Activated naive CD4-positive, alpha-beta T cell treated with anti-CD3 and anti-CD28 coated beads, Interleukin-2, amount 50 U/mL, for 72 hours (primary cell): ENCODE results near the gene CBFA2T3. TPM values are rescaled to one million over a fixed set of nuclear protein-coding genes. Genes with fewer than 3 reads are reported as not detected.
"Not testable (repeated sequence)": the region's sequence is repeated elsewhere in the genome, so short reads cannot be mapped to it uniquely, and the experiment has no call there.

Source experiments
- ATAC-seq, 2 donors: fragments of 150-1000 bp; cut with Tn5 transposase; 2 replicates each; pipeline ENCODE4 v1.10.0; 2021; ENCODE audit warnings: mild to moderate bottlenecking in 2 of 2, moderate library complexity in 2 of 2
- DNase-seq, 2 donors: peaks; one replicate each; pipeline ENCODE4 v3.0.0; 2021 to 2022; ENCODE audit warnings: low spot score in 2 of 2
- H3K27ac Mint-ChIP-seq, 2 donors: one replicate each; pipeline ENCODE4 v1.8.0; 2022; ENCODE audit warnings: mild to moderate bottlenecking in 2 of 2, mixed read lengths in 2 of 2
- H3K36me3 Mint-ChIP-seq, 2 donors: one replicate each; pipeline ENCODE4 v1.8.0; 2022; ENCODE audit warnings: mixed read lengths in 2 of 2
- H3K9me3 Mint-ChIP-seq, 2 donors: one replicate each; pipeline ENCODE4 v1.8.0; 2022; ENCODE audit warnings: mixed read lengths in 2 of 2
- total RNA-seq, 2 donors: library from RNA; stranded (reverse); gene quantifications; one replicate each; pipeline ENCODE4 v1.2.3, GENCODE V29; 2022

Gene CBFA2T3
- total RNA-seq, 2 donors from 2014 or later, result 0.76 to 1.1 TPM

DNA sequence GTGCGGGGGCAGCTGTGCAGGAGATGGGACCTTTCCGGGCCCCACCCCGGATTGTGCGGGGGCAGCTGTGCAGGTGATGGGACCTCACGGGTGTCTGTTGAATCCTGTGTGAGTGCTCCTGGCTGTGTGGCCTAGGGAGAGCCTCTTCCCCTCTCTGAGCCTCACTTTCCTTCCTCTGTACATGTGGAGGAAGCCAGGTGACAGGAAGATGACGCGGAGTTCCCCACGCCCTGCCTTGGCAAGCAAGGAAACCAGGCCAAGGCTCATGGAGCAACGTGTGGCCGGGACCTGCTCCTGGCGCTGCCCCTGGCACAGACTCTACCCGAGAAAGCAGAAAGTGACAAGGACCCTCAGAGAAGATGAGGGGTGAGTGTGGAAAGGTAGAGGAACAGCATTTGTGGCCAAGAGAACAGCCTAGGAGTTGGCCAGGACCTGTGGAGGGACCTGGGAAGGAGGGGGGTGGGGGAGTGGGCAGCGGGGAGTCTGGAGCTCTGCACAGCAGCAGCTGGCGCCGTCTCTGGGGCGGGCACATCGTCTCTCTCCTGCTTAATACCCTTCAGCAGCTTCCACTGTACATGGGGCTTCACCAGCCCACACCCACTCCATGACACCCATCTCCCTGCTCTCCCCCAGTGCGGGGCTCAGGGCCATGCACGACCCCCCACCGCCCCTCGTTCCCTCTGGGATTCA lies 72.2 kb downstream of the CBFA2T3 start:
- Mint-ChIP-seq H3K27ac (no peak overlapping the region), H3K36me3 (no peaks in the 10 kb centered on the region), H3K9me3 (no peaks in the 10 kb centered on the region)
- peak in 1 of 2 donors; percentile 20 for ATAC-seq
- DNase-seq, result no peak

DNA sequence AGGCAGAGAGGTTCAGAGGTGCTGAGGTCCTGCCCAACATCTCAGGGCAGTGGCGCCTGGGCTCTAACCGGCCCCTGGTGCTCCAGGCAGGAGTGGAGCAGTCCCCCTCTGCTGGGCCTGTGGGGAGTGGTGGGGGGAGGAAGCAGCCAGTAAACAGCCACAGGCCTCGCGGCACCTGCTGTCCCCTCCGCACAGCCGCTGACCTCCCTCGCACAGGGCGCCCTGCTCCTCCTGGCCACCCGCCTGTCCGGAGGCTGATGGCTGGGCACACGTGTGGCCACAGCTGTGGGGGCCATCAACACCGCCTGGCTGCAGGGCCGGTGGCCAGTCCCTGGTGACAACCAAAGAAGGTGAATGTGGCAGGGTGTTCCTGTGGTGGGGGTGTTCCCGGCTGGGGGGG lies 73.7 kb downstream of the CBFA2T3 start:
- H3K9me3 Mint-ChIP-seq, result no peaks in the 10 kb centered on the region
- no peak overlapping the region for H3K27ac Mint-ChIP-seq
- H3K36me3 Mint-ChIP-seq, result no peaks in the 10 kb centered on the region
- ATAC-seq (no peak), DNase-seq (no peak)

DNA sequence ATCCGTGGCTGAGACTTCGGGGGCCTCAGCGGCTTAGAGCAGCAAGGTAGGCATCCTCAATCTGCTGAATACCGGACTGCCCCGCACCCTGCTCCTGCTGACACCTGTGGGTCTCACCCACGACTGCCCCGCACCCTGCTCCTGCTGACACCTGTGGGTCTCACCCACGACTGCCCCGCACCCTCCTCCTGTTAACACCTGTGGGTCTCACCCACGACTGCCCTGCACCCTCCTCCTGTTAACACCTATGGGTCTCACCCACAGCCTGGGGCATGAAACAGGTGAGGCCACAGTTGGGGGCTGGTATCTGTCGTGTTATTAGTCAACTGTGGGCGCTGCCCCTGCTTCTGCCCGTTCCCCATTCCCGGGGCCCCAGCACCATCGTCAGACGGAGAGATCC lies 74.3 kb downstream of the CBFA2T3 start:
- DNase-seq, result no peak
- H3K9me3 Mint-ChIP-seq, result no peaks in the 10 kb centered on the region
- no peak for ATAC-seq
- H3K36me3 Mint-ChIP-seq, result no peaks in the 10 kb centered on the region
- peak overlapping the region in 1 of 2 donors; percentile 39 for H3K27ac Mint-ChIP-seq

DNA sequence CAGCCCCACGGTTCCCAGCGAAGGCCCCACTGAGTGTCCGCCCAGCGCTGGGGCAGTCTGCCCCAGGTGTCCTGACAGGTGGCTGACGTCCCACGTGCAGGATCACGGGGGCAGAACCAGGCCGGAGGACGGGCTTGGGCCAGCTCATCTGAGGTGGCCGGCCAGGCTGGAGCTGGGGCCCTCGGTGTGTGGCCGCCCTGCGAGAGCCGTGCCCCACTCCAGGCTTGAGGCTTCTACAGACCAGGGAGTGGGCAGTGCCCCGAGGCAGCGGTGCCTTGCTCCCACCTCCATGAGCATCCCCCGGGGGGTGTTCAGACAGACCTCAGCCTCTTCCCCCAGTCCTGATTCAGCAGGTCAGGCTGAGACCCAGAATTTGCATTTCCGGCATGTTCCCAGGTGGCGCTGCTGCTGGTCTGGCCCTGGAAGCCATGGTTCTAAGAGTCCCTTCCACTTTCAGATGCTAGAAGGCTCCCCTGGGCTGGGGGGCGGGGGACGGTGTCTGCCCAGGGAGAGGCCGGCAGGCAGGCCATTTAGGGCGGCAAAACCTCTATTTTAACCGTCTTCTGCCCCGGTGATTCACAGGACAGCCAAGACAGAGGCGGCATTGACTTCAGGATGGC lies 75.2 kb downstream of the CBFA2T3 start:
- H3K36me3 Mint-ChIP-seq, result no peaks in the 10 kb centered on the region
- no peak overlapping the region for H3K27ac Mint-ChIP-seq
- ATAC-seq (no peak), DNase-seq (no peak)
- H3K9me3 Mint-ChIP-seq, result no peaks in the 10 kb centered on the region

DNA sequence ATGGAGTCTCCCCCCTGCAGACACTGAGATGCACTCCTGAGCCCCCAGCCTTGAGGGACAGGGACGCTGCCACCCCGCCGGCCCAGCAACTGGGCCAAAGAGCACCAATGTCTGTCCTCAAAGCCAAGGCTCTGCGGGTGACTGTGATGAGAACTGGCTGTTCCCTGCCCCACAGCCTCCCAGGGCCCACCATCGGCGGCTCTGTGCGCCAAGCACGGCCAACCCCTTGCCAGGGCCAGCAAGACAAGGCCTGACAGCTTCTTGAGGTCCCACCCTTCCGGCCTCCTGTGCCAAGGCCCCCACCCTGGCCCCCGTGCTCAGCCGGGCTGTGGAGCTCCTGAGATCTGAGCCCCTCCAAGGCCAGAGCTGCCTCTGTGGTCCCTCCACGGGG lies 76.3 kb downstream of the CBFA2T3 start:
- Mint-ChIP-seq H3K36me3 (no peaks in the 10 kb centered on the region), H3K27ac (no peak overlapping the region), H3K9me3 (no peaks in the 10 kb centered on the region)
- no peak for ATAC-seq
- no peak for DNase-seq

DNA sequence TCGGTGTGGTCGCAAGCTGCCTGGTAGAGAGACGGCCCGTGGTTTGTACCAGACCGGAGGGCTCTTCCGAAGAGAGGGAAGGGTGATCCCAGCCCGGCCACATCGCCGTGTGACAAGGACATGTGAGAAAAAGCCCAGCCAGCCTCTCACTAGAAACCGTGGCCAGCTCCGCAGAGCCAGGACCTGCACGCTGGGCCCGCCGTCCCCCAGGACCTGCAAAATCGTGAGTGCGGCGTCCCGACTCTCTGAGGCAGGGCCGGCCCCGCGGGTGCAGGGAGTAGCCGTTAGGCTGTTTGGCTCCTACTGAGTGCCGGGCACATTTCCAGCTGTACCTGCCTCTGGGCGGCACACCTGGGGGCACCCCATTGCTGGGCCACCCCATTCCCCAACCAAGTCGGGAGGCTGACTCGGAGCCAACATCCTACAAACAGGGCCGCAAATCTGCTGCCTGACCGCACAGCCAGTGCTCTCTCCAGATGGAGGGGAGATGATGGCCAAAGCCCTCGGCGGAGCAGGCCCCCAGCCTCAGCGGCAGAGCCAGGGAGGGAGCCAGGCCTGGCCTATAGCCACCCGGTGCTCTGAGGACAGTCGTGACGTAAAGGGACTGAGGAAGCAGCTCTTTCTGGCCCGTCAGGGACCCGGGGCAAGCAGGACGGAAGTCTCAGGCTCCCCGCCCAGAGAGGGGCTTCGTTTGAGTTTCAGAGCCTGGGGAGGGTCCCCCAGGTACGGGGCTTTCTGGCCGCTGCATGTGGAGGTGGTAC lies 76.9 kb downstream of the CBFA2T3 start:
- no peaks in the 10 kb centered on the region for H3K36me3 Mint-ChIP-seq
- no peak overlapping the region for H3K27ac Mint-ChIP-seq
- DNase-seq, result no peak
- ATAC-seq, result no peak
- no peaks in the 10 kb centered on the region for H3K9me3 Mint-ChIP-seq

DNA sequence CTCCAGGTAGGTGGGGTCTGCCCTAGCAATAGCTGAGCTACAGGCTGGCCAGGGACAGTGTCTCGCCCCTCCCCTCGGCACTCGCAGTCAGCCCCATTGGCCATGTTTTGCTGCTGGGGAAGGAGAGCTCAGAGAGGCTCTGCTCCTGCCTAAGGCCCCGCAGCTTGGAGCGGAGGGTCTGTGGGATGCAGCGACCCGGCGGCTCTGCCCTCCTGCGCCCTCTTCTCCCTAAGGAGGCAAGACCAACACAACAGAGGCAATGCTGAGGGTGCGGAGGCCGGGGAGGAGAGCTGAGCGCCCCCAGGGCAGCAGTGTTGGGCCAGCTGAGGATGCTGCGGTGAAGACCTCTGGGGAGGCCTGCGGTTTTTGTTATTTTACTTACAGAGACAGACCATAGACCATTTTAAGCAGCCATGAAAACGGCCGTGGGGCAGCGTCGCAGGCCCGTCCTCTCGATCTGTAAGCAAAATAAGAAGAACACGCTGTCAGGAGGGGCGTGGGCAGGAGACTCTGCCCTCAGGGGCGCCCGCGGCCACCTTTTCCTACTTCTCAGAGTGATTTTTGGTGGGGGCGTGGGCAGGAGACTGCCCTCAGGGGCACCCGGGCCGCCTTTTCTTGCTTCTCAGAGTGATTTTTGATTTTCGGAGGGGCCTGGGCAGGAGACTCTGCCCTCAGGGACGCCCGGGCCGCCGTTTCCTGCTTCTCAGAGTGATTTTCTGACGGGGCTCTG lies 79.1 kb downstream of the CBFA2T3 start:
- no peak for DNase-seq
- ATAC-seq, result no peak
- Mint-ChIP-seq H3K9me3 (no peaks in the 10 kb centered on the region), H3K36me3 (no peaks in the 10 kb centered on the region), H3K27ac (no peak overlapping the region)

DNA sequence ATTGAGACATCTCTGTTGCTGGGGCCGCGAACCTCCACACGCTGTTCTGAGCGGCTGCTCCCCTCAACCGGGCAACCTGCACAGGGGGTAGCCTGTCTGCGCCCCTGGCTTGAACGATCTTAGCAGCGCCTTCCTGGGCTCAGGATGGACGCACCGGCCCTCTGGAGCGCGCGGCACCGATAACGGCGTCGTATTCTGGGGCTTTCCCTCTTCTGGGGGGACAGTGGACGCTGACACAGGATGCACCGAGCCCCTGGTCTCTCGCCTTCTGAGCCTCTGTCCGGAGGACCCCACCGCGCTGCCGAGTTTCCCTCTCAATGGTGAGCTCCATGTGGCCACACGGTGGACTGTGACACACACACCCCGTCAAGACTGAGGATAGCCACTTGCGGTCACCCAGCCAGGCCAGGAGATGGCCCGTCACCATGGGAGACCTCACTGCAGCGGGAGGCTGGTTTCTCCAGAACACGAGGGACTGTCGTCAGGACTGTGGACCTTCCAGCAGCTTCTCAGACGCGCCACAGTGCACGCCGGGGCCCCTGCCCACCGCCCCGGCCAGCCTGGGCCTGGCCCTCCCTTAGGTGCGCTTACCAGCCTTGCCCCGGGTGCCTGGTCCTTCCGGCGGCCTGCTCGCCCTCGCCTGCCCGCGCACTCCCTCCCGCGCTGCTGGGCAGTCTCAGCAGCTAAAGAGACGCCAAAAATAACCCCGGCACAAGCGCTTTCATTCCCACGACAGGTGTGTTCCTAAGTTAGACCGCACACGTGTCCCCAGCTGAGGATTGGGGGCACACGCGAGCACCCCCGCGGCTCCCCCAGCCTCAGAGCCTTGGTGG lies 80.6 kb downstream of the CBFA2T3 start:
- H3K9me3 Mint-ChIP-seq, result no peaks in the 10 kb centered on the region

DNA sequence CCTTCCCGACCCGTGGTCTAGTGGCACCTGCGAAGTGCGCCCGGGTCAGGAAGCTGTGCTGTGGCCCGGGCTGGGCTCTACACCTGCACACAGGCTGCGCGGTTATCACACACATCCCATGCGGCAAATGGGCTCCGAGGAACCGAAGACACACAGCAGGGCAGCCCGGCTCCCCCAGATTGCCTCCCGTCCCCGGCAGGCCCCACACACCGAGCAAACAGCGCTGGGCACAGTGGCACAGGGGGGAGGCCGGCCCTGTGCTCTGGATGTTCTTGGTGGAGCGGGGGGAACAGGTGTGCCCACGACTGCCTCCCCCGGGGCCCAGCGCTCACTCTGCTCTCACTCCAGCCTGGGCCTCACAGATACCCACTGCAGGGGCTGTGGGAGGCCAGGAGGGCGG lies 81.7 kb downstream of the CBFA2T3 start:
- H3K36me3 Mint-ChIP-seq, result no peaks in the 10 kb centered on the region
- DNase-seq (no peak), ATAC-seq (no peak)
- H3K9me3 Mint-ChIP-seq, result no peaks in the 10 kb centered on the region
- no peak overlapping the region for H3K27ac Mint-ChIP-seq

More for the DNA sequence above, 80.6 kb downstream of the CBFA2T3 start:
- Mint-ChIP-seq H3K36me3 (no peaks in the 10 kb centered on the region), H3K27ac (no peak overlapping the region)
- ATAC-seq, result no peak
- DNase-seq, result no peak

DNA sequence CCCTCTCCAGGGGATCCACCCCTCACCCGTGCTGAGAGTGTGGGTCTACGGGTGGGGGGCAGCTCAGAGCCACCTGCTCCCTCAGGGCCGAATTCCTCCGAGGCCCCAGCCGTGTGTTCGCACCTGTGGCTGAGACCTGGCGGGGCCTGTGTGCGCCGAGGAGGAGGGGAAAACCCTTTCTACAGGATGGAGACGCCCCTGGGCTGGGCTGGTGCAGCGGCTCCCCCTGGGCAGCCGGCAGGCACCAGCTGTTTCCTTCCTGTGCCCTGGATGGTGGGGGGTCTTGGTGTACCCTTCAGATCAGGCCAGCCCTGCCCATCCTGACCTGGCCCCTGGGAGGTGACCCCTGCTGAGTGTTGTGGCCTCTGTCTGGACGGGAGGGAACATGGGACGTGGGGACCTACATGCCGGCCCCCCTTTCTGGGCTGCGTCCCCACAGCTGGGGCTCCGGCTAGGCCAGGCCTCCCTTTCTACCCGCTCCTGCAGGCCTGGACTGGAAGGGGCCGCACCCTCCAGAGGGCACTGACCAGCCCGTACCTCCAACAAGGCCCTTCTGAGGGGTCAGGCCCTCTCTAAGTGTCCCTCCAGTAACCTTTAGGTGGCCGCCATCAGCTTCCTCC lies 82.2 kb downstream of the CBFA2T3 start:
- DNase-seq (no peak), ATAC-seq (no peak)
- no peaks in the 10 kb centered on the region for H3K36me3 Mint-ChIP-seq

DNA sequence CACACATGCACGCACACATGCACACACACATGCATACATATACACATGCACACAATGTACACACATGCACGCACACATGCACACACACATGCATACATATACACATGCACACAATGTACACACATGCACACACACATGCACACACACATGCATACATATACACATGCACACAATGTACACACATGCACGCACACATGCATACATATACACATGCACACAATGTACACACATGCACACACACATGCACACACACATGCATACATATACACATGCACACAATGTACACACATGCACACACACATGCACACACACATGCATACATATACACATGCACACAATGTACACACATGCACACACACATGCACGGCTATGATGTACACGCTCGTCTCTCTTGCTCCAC lies 82.7 kb downstream of the CBFA2T3 start:
- not testable (repeated sequence) for H3K36me3 Mint-ChIP-seq, DNase-seq, ATAC-seq, H3K27ac Mint-ChIP-seq, H3K9me3 Mint-ChIP-seq

More for the DNA sequence above, 82.2 kb downstream of the CBFA2T3 start:
- Mint-ChIP-seq H3K9me3 (no peaks in the 10 kb centered on the region), H3K27ac (no peak overlapping the region)

DNA sequence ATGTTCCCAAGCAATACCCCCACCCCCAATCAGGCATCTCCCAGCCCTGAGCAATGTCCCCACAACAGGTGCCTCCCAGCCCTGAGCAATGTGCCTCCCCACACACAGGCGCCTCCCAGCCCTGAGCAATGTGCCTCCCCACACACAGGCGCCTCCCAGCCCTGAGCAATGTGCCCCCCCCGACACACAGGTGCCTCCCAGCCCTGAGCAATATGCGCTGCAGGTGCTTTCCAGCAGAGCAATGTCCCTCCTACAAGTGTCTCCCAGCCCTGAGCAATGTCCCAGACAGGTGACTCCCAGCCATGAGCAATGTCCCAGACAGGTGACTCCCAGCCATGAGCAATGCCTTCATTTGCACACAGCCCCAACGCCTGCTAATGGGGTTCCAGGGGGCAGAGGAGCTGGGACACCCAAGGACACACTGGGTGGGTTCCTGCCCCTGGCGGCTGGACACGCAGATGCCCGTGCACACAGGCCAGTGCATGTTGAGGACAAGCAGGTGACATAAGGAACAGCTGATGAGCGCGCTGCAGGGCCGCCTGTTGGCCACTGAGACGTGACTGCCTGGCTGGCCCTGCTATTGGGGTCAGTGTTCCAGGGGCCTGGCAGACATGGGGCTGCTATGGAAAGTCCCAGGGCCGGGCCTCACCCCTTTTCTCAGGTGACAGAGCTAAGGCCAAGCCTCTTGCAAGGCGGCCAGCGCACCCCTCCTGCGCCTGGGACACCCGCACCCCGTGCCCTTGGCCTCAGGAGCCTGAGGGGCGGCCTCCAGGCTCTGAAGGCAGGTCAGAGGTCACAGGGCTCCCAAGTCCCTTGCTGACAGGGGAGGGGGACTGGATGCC lies 83.7 kb downstream of the CBFA2T3 start:
- H3K36me3 Mint-ChIP-seq, result no peaks in the 10 kb centered on the region
- no peaks in the 10 kb centered on the region for H3K9me3 Mint-ChIP-seq
- ATAC-seq (no peak), DNase-seq (no peak)
- no peak overlapping the region for H3K27ac Mint-ChIP-seq

DNA sequence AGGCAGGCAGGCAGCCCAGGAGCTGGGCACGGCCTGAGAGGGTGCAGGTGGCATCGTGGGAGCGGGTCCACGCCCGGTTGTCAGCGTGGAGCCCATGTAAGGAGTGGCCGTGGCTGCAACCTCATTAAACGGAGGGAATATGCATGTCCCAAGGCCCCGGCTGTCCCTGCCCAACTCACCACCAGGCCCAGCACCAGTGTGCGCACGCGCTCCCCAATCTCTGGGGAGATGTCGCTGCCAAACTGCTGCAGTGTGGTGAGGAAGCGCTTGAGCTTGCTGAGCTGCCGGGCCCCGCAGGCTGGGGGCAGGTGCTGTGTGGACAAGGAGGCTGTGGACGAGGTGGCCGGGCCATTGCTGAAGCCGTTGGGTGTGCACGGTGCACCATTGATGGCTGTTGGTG lies 84.9 kb downstream of the CBFA2T3 start:
- H3K27ac Mint-ChIP-seq, result peak overlapping the region in 1 of 2 donors; percentile 81
- ATAC-seq (no peak), DNase-seq (no peak)
- no peaks in the 10 kb centered on the region for H3K9me3 Mint-ChIP-seq
- H3K36me3 Mint-ChIP-seq, result no peaks in the 10 kb centered on the region

DNA sequence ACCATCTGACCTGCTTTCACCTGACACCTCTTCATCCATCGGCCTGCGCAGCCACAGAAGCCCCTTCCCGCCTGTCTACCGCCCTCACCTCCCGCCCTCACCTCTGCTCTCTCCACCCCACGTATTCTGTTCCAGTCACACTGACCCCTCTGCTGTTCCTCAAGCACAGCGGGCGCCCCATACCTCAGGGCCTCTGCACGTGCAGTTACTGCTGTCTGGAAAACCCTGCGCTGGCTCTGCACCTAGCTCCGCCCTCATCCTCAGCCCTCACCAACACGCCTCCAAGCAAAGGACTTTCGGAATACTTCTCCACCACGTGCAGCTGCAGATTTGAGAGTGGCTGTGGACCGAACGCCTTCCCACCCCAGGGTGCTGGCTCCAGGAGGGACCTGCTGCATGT lies 85.9 kb downstream of the CBFA2T3 start:
- ATAC-seq (no peak), DNase-seq (no peak)
- Mint-ChIP-seq H3K27ac (no peak overlapping the region), H3K36me3 (no peaks in the 10 kb centered on the region), H3K9me3 (no peaks in the 10 kb centered on the region)

DNA sequence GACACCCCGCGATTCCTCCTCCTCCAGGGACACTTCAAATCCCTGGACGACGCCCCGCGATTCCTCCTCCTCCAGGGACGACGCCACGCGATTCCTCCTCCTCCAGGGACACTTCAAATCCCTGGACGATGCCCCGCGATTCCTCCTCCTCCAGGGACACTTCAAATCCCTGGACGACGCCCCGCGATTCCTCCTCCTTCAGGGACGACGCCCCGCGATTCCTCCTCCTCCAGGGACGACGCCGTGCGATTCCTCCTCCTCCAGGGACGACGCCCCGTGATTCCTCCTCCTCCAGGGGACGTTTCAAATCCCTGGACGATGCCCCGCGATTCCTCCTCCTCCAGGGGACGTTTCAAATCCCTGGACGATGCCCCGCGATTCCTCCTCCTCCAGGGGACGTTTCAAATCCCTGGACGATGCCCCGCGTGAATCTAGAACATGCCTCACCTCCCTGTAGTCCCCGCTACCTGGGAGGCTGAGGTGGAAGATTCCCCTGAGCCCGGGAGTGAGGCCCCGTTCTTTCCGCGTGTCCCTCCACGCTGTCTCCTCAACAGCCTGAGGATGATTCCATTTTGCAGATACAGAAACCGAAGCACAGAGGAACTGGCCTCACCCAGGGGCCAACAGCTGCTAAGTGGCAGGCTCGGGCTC lies 87.2 kb downstream of the CBFA2T3 start:
- not testable (repeated sequence) for H3K27ac Mint-ChIP-seq, H3K36me3 Mint-ChIP-seq, H3K9me3 Mint-ChIP-seq, ATAC-seq, DNase-seq
